ENCODE results near the gene IQSEC1.

- TF ChIP-seq CTCF (IDR thresholded peaks at IDR 0.05; ENCODE audit: poor library complexity) (peak; percentile 91), EZH2 (IDR thresholded peaks at IDR 0.05; ENCODE audit: borderline replicate concordance) (no peak)
Observed at GRCh38 chr3:13091898-13092611, 18.8 kb upstream of the IQSEC1 start.

All from hepatocyte (in vitro differentiated cells).